Measurements from ENCODE around the gene SLC48A1. TPM values are rescaled to one million over a fixed set of nuclear protein-coding genes. Genes with fewer than 3 reads are reported as not detected.

SLC48A1 gene
- polyA plus RNA-seq, 1 donor from 2014 or later = 8.0 TPM

DNA sequence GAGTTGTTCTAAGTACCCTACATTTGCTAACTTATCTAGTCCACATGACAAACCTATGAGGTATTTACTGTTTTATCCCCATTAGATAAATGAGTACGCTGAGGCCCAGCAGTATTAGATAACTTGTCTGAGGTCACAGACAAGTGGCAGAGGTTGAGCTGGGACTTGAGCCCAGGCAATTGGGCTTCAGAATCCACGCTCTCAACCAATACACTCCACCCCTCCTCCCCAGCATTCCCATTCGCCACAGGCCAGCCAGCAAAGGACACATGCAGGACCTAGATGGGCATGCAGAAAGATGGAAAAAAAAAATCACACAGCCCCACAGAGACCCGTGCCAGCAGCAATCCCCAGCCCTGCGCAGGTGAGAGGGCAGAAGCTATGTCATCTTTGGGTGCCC is 34.3 kb downstream of the SLC48A1 start:
- no peak overlapping the region for H2AFZ ChIP-seq (ENCODE audit: low read depth, low read length)
- no peak overlapping the region for H3K4me3 ChIP-seq (ENCODE audit: low read length)
- H3K9ac ChIP-seq (ENCODE audit: low read length) = peak overlapping the region; percentile 41
- H3K9me2 ChIP-seq (ENCODE audit: insufficient read depth, low read length) = no peaks in the 10 kb centered on the region
- H3K79me2 ChIP-seq (replicated peaks; ENCODE audit: insufficient read depth, low read length) = peaks cover 23% of the 10 kb centered on the region
- H3K27ac ChIP-seq (ENCODE audit: low read length) = peak overlapping the region; percentile 46
- H3K9me3 ChIP-seq (ENCODE audit: low read length) = no peaks in the 10 kb centered on the region
- H3K27me3 ChIP-seq (ENCODE audit: insufficient read depth, low read depth, low read length) = no peaks in the 10 kb centered on the region
- no peak overlapping the region for H3K4me2 ChIP-seq (ENCODE audit: low read length)
- no peaks in the 10 kb centered on the region for H4K20me1 ChIP-seq (ENCODE audit: insufficient read depth)
- no peak for TF ChIP-seq MXI1 (conservative IDR thresholded peaks at IDR 0.05; ENCODE audit: poor library complexity, severe bottlenecking)
- H3K36me3 ChIP-seq (ENCODE audit: insufficient read depth, low read length) = no peaks in the 10 kb centered on the region
- no peaks in the 10 kb centered on the region for H3F3A ChIP-seq (ENCODE audit: insufficient read depth, low read length, poor library complexity, severe bottlenecking)

DNA sequence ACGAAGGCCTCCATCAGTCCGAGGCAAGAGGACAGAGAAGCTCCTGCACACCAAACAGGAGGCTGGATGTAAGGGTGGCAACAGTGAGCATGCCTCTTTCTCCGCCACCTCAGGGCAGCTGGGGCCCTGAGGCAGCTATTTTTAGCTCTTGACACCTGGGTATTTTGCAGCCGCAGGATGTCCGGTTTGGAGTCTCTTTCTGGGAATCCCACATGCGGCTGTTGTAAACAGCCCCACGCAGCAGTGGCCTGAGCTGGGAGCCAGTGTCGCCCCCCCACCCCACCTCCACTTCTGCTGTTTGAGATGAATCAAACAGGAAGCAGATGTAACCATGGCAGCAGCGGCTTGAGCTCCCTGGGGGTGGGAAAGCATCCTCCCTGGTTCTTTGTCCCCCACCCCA is 35.0 kb downstream of the SLC48A1 start:
- peak overlapping the region; percentile 47 for H3K4me3 ChIP-seq (ENCODE audit: low read length)
- peak overlapping the region; percentile 46 for H3K27ac ChIP-seq (ENCODE audit: low read length)
- no peaks in the 10 kb centered on the region for H3K27me3 ChIP-seq (ENCODE audit: insufficient read depth, low read depth, low read length)
- no peak overlapping the region for H3K4me2 ChIP-seq (ENCODE audit: low read length)
- H4K20me1 ChIP-seq (ENCODE audit: insufficient read depth) = no peaks in the 10 kb centered on the region
- no peaks in the 10 kb centered on the region for H3K9me3 ChIP-seq (ENCODE audit: low read length)
- no peaks in the 10 kb centered on the region for H3K9me2 ChIP-seq (ENCODE audit: insufficient read depth, low read length)
- no peaks in the 10 kb centered on the region for H3K36me3 ChIP-seq (ENCODE audit: insufficient read depth, low read length)
- H3K9ac ChIP-seq (ENCODE audit: low read length) = peak overlapping the region; percentile 41
- H2AFZ ChIP-seq (ENCODE audit: low read depth, low read length) = no peak overlapping the region
- TF ChIP-seq, protein P1, sequence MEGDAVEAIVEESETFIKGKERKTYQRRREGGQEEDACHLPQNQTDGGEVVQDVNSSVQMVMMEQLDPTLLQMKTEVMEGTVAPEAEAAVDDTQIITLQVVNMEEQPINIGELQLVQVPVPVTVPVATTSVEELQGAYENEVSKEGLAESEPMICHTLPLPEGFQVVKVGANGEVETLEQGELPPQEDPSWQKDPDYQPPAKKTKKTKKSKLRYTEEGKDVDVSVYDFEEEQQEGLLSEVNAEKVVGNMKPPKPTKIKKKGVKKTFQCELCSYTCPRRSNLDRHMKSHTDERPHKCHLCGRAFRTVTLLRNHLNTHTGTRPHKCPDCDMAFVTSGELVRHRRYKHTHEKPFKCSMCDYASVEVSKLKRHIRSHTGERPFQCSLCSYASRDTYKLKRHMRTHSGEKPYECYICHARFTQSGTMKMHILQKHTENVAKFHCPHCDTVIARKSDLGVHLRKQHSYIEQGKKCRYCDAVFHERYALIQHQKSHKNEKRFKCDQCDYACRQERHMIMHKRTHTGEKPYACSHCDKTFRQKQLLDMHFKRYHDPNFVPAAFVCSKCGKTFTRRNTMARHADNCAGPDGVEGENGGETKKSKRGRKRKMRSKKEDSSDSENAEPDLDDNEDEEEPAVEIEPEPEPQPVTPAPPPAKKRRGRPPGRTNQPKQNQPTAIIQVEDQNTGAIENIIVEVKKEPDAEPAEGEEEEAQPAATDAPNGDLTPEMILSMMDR (IDR thresholded peaks at IDR 0.05; ENCODE audit: poor library complexity, severe bottlenecking) = no peak
- TF ChIP-seq SMC3 (conservative IDR thresholded peaks at IDR 0.05; ENCODE audit: poor library complexity) = no peak
- no peak for TF ChIP-seq POLR2AphosphoS5 (IDR thresholded peaks at IDR 0.05)
- TF ChIP-seq EP300 (conservative IDR thresholded peaks at IDR 0.05; ENCODE audit: poor library complexity, severe bottlenecking) = no peak
- no peak for TF ChIP-seq TAF1 (IDR thresholded peaks at IDR 0.05; ENCODE audit: low read depth)
- TF ChIP-seq, protein P2, sequence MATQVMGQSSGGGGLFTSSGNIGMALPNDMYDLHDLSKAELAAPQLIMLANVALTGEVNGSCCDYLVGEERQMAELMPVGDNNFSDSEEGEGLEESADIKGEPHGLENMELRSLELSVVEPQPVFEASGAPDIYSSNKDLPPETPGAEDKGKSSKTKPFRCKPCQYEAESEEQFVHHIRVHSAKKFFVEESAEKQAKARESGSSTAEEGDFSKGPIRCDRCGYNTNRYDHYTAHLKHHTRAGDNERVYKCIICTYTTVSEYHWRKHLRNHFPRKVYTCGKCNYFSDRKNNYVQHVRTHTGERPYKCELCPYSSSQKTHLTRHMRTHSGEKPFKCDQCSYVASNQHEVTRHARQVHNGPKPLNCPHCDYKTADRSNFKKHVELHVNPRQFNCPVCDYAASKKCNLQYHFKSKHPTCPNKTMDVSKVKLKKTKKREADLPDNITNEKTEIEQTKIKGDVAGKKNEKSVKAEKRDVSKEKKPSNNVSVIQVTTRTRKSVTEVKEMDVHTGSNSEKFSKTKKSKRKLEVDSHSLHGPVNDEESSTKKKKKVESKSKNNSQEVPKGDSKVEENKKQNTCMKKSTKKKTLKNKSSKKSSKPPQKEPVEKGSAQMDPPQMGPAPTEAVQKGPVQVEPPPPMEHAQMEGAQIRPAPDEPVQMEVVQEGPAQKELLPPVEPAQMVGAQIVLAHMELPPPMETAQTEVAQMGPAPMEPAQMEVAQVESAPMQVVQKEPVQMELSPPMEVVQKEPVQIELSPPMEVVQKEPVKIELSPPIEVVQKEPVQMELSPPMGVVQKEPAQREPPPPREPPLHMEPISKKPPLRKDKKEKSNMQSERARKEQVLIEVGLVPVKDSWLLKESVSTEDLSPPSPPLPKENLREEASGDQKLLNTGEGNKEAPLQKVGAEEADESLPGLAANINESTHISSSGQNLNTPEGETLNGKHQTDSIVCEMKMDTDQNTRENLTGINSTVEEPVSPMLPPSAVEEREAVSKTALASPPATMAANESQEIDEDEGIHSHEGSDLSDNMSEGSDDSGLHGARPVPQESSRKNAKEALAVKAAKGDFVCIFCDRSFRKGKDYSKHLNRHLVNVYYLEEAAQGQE (IDR thresholded peaks at IDR 0.05; ENCODE audit: borderline replicate concordance) = no peak
- TF ChIP-seq RAD21 (conservative IDR thresholded peaks at IDR 0.05) = no peak
- TF ChIP-seq MXI1 (conservative IDR thresholded peaks at IDR 0.05; ENCODE audit: poor library complexity, severe bottlenecking) = no peak
- no peak for TF ChIP-seq EZH2 (IDR thresholded peaks at IDR 0.05; ENCODE audit: borderline replicate concordance, insufficient read depth, low read length, poor library complexity, severe bottlenecking)
- no peaks in the 10 kb centered on the region for H3F3A ChIP-seq (ENCODE audit: insufficient read depth, low read length, poor library complexity, severe bottlenecking)
- peaks cover 23% of the 10 kb centered on the region for H3K79me2 ChIP-seq (replicated peaks; ENCODE audit: insufficient read depth, low read length)
